Measurements from ENCODE around the gene RAVER2. TPM values are rescaled to one million over a fixed set of nuclear protein-coding genes. Genes with fewer than 3 reads are reported as not detected.

RAVER2 gene
- total RNA-seq, 2 experiments from 2014 or later = 0.80 to 1.0 TPM

DNA sequence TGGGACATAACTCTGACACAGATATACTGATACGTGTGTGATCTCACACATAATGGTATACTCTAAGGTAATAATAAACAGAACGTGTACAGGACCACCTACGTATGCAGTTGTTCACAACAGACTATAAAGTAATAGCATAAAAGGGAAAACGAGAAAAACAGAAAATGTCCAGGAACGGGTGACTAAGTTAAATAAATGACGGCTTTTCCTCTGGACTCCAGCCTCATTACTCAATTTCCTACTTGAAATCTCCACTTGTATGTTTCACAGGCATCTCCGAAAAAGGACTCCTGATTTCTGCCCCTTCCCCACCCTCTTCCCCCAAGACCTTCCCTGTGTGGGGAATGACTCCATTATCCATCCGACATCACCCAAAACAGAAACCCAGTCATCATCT lies 126.4 kb downstream of the RAVER2 start:
- ChIA-PET POLR2A (interaction anchor here (0.5 kb wide), 1 partner anchor 189 kb away, joined by 4 read pairs; no protein-coding TSS in a partner anchor), CTCF (no interaction called here)
- intact Hi-C loops (cut with DNase I, micrococcal nuclease) = loop anchor here in 1 of 2 experiments (10.0 kb wide), 1 partner anchor 194 kb away; no protein-coding TSS in a partner anchor
- H3K36me3 Mint-ChIP-seq (ENCODE audit: low read depth) = peaks cover 98% of the 10 kb centered on the region
- H3K27me3 ChIP-seq (ENCODE audit: control insufficient read depth in 1 of 2, insufficient read depth in 2 of 2, low read length in 2 of 2) = no peaks in the 10 kb centered on the region
- TF ChIP-seq, protein P1, sequence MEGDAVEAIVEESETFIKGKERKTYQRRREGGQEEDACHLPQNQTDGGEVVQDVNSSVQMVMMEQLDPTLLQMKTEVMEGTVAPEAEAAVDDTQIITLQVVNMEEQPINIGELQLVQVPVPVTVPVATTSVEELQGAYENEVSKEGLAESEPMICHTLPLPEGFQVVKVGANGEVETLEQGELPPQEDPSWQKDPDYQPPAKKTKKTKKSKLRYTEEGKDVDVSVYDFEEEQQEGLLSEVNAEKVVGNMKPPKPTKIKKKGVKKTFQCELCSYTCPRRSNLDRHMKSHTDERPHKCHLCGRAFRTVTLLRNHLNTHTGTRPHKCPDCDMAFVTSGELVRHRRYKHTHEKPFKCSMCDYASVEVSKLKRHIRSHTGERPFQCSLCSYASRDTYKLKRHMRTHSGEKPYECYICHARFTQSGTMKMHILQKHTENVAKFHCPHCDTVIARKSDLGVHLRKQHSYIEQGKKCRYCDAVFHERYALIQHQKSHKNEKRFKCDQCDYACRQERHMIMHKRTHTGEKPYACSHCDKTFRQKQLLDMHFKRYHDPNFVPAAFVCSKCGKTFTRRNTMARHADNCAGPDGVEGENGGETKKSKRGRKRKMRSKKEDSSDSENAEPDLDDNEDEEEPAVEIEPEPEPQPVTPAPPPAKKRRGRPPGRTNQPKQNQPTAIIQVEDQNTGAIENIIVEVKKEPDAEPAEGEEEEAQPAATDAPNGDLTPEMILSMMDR (IDR thresholded peaks at IDR 0.05) = no peak
- H3K27ac Mint-ChIP-seq = peak overlapping the region; percentile 60
- no peak for DNase-seq
- no peaks in the 10 kb centered on the region for H3K9me3 Mint-ChIP-seq
- peaks cover 54% of the 10 kb centered on the region for H3K4me1 Mint-ChIP-seq (ENCODE audit: low read depth)
- no peak overlapping the region for H3K4me3 ChIP-seq (ENCODE audit: low read length)
- no peak overlapping the region for H3K27ac ChIP-seq (ENCODE audit: low read depth in 1 of 2, low read length in 2 of 2)
- H3K36me3 ChIP-seq (ENCODE audit: insufficient read depth, low read length) = peaks cover 98% of the 10 kb centered on the region
- no peak for ATAC-seq (ENCODE audit: poor library complexity)
- H3K27me3 Mint-ChIP-seq = no peaks in the 10 kb centered on the region
- no peak overlapping the region for H3K4me3 Mint-ChIP-seq
- H3K9me3 ChIP-seq (ENCODE audit: control insufficient read depth in 1 of 2, insufficient read depth in 1 of 2, low read length in 2 of 2) = no peaks in the 10 kb centered on the region
- peaks cover 19% of the 10 kb centered on the region for H3K4me1 ChIP-seq (ENCODE audit: insufficient read depth, low read length)

- Histone ChIP-seq H3K9me3 (ENCODE audit: control insufficient read depth in 1 of 2, insufficient read depth in 1 of 2, low read length in 2 of 2) (no peaks in the 10 kb centered on the region), H3K27me3 (ENCODE audit: control insufficient read depth in 1 of 2, insufficient read depth in 2 of 2, low read length in 2 of 2) (no peaks in the 10 kb centered on the region), H3K4me1 (ENCODE audit: insufficient read depth, low read length) (peaks cover 22% of the 10 kb centered on the region), H3K4me3 (ENCODE audit: low read length) (no peak overlapping the region), H3K27ac (ENCODE audit: low read depth in 1 of 2, low read length in 2 of 2) (no peak overlapping the region), H3K36me3 (ENCODE audit: insufficient read depth, low read length) (peaks cover 92% of the 10 kb centered on the region)
- Mint-ChIP-seq H3K9me3 (no peaks in the 10 kb centered on the region), H3K36me3 (ENCODE audit: low read depth) (peaks cover 98% of the 10 kb centered on the region), H3K27ac (peak overlapping the region; percentile 60), H3K4me3 (no peak overlapping the region), H3K27me3 (no peaks in the 10 kb centered on the region), H3K4me1 (ENCODE audit: low read depth) (peaks cover 57% of the 10 kb centered on the region)
- DNase-seq = no peak
- intact Hi-C loops (cut with DNase I, micrococcal nuclease) = loop anchor here in 1 of 2 experiments (10.0 kb wide), 1 partner anchor 193 kb away; no protein-coding TSS in a partner anchor
- TF ChIP-seq, protein P1 (IDR thresholded peaks at IDR 0.05) = no peak
- CTCF ChIA-PET = no interaction called here
- ATAC-seq (ENCODE audit: poor library complexity) = no peak
- POLR2A ChIA-PET = no interaction called here
These were observed 127.2 kb downstream of the RAVER2 start for GRCh38 chr1:64872067-64872466.

- ChIA-PET CTCF (interaction anchor here (0.6 to 1.9 kb wide), 3 partner anchors 9 to 202 kb away, joined by 3 to 5 read pairs (median 3); no protein-coding TSS in a partner anchor), POLR2A (interaction anchor here (1.1 to 1.3 kb wide), 2 partner anchors 9 to 63 kb away, joined by 3 read pairs; no protein-coding TSS in a partner anchor)
- TF ChIP-seq, protein P1 (IDR thresholded peaks at IDR 0.05) = no peak
- H3K27ac ChIP-seq (ENCODE audit: low read depth in 1 of 2, low read length in 2 of 2) = no peak overlapping the region
- peaks cover 29% of the 10 kb centered on the region for H3K4me1 ChIP-seq (ENCODE audit: insufficient read depth, low read length)
- H3K9me3 Mint-ChIP-seq = no peaks in the 10 kb centered on the region
- peak overlapping the region; percentile 47 for H3K27ac Mint-ChIP-seq
- H3K27me3 ChIP-seq (ENCODE audit: control insufficient read depth in 1 of 2, insufficient read depth in 2 of 2, low read length in 2 of 2) = no peaks in the 10 kb centered on the region
- DNase-seq (no peak), ATAC-seq (ENCODE audit: poor library complexity) (no peak)
- no peaks in the 10 kb centered on the region for H3K27me3 Mint-ChIP-seq
- intact Hi-C loops (cut with DNase I, micrococcal nuclease) = loop anchor here in 1 of 2 experiments (10.0 kb wide), 1 partner anchor 191 kb away; no protein-coding TSS in a partner anchor
- peaks cover 95% of the 10 kb centered on the region for H3K36me3 Mint-ChIP-seq (ENCODE audit: low read depth)
- no peak overlapping the region for H3K4me3 ChIP-seq (ENCODE audit: low read length)
- peaks cover 86% of the 10 kb centered on the region for H3K36me3 ChIP-seq (ENCODE audit: insufficient read depth, low read length)
- no peak overlapping the region for H3K4me3 Mint-ChIP-seq
- peaks cover 72% of the 10 kb centered on the region for H3K4me1 Mint-ChIP-seq (ENCODE audit: low read depth)
- H3K9me3 ChIP-seq (ENCODE audit: control insufficient read depth in 1 of 2, insufficient read depth in 1 of 2, low read length in 2 of 2) = no peaks in the 10 kb centered on the region
These were observed 128.7 kb downstream of the RAVER2 start for GRCh38 chr1:64873576-64873975.

Data from CD4-positive, alpha-beta T cell (primary cell).